SK-N-SH (cell line): ENCODE results near the gene CEACAM16.

Experiments used
- EP300 ChIP-seq, 2 experiments: IDR thresholded peaks; 2 replicates each; pipeline versions ENCODE4 v1.4.0 to v1.6.1; 2012; ENCODE audit warnings: borderline replicate concordance in 1 of 2, low read depth in 1 of 2, low read length in 1 of 2
- FOXJ3 ChIP-seq: sonication (generic); formaldehyde crosslinking; IDR thresholded peaks from 2 replicates; pipeline ENCODE4 v1.5.1; 2020; ENCODE audit warnings: mild to moderate bottlenecking, missing genetic modification reagents
- FOXM1 ChIP-seq: IDR thresholded peaks from 2 replicates; pipeline ENCODE4 v1.4.0; 2012; ENCODE audit warnings: low read depth, mild to moderate bottlenecking
- GATA2 ChIP-seq: sonication (generic); formaldehyde crosslinking; IDR thresholded peaks from 2 replicates; pipeline ENCODE4 v1.5.0; 2020; ENCODE audit warnings: mild to moderate bottlenecking, missing genetic modification reagents
- NFIC ChIP-seq: IDR thresholded peaks from 2 replicates; pipeline ENCODE4 v1.4.0; 2012; ENCODE audit warnings: borderline replicate concordance
- POLR2AphosphoS5 ChIP-seq: IDR thresholded peaks from 2 replicates; pipeline ENCODE4 v1.6.1; 2012; ENCODE audit warnings: low read depth, low read length
- TCF12 ChIP-seq: IDR thresholded peaks from 2 replicates; pipeline ENCODE4 v1.4.0; 2012
- TEAD4 ChIP-seq: IDR thresholded peaks from 2 replicates; pipeline ENCODE4 v1.4.0; 2012; ENCODE audit warnings: mild to moderate bottlenecking, borderline replicate concordance; ENCODE audit not compliant: insufficient read depth
- YY1 ChIP-seq: IDR thresholded peaks from 2 replicates; pipeline ENCODE4 v1.4.0; 2012; ENCODE audit warnings: low read depth, mild to moderate bottlenecking
- TF ChIP-seq, protein P1 (sequence below): fragments of 150-350 bp; IDR thresholded peaks from 2 replicates; pipeline ENCODE4 v1.6.1; 2016; ENCODE audit warnings: mild to moderate bottlenecking, low read depth, low read length
- TF ChIP-seq, protein P2 (sequence below): fragments of 200-600 bp; sonication (generic); IDR thresholded peaks from 2 replicates; pipeline ENCODE4 v1.6.1; 2017; ENCODE audit warnings: antibody characterized with exemption, mild to moderate bottlenecking, moderate library complexity
- TF ChIP-seq, protein P3 (sequence below): IDR thresholded peaks from 2 replicates; pipeline ENCODE4 v1.4.0; 2012; ENCODE audit warnings: low read depth
- TF ChIP-seq, protein P4 (sequence below): IDR thresholded peaks from 2 replicates; pipeline ENCODE4 v1.6.1; 2012; ENCODE audit warnings: mild to moderate bottlenecking, low read depth, low read length, moderate library complexity
- TF ChIP-seq, protein P5 (sequence below): IDR thresholded peaks from 2 replicates; pipeline ENCODE4 v1.4.0; 2012; ENCODE audit warnings: low read depth, borderline replicate concordance

DNA sequence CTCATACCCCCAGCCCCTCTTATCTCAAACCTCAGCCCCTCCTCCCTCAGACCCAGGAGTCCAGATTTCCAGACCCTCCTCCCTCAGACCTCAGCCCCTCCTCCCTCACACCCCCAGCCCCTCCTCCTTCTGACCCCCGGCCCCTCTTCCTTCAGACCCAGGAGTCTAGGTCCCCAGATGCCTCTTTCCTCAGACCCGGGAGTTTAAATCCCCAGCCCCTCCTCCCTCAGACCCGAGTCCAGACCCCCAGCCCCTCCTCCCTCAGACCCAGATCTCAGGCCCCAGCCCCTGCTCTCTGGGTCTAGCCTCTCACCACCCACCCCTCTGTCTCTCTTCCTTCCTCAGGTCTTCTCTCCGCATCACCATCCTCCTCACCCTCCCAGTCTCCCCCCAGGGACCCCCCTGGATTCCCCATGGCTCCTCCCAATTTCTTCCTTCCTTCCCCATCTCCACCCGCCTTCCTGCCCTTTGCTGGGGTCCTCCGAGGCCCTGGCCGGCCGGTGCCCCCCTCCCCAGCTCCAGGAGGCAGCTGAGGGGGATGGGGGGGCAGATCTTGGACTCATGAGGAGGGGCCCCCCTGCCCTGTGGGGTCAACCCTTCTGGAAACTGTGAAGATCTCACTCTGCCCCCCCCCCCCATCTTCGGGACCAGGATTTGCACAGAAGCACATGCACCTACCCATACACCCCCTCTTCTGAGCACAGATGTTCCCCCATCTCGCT is 60.3 kb downstream of the CEACAM16 start:
- TF ChIP-seq EP300 (IDR thresholded peaks at IDR 0.05; ENCODE audit: borderline replicate concordance in 1 of 2, low read depth in 1 of 2, low read length in 1 of 2) = no peak
- TF ChIP-seq, protein P1, sequence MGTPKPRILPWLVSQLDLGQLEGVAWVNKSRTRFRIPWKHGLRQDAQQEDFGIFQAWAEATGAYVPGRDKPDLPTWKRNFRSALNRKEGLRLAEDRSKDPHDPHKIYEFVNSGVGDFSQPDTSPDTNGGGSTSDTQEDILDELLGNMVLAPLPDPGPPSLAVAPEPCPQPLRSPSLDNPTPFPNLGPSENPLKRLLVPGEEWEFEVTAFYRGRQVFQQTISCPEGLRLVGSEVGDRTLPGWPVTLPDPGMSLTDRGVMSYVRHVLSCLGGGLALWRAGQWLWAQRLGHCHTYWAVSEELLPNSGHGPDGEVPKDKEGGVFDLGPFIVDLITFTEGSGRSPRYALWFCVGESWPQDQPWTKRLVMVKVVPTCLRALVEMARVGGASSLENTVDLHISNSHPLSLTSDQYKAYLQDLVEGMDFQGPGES = no peak
- TF ChIP-seq, protein P2, sequence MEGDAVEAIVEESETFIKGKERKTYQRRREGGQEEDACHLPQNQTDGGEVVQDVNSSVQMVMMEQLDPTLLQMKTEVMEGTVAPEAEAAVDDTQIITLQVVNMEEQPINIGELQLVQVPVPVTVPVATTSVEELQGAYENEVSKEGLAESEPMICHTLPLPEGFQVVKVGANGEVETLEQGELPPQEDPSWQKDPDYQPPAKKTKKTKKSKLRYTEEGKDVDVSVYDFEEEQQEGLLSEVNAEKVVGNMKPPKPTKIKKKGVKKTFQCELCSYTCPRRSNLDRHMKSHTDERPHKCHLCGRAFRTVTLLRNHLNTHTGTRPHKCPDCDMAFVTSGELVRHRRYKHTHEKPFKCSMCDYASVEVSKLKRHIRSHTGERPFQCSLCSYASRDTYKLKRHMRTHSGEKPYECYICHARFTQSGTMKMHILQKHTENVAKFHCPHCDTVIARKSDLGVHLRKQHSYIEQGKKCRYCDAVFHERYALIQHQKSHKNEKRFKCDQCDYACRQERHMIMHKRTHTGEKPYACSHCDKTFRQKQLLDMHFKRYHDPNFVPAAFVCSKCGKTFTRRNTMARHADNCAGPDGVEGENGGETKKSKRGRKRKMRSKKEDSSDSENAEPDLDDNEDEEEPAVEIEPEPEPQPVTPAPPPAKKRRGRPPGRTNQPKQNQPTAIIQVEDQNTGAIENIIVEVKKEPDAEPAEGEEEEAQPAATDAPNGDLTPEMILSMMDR = no peak
- TF ChIP-seq, protein P3, sequence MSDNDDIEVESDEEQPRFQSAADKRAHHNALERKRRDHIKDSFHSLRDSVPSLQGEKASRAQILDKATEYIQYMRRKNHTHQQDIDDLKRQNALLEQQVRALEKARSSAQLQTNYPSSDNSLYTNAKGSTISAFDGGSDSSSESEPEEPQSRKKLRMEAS = no peak
- TF ChIP-seq, protein P4, sequence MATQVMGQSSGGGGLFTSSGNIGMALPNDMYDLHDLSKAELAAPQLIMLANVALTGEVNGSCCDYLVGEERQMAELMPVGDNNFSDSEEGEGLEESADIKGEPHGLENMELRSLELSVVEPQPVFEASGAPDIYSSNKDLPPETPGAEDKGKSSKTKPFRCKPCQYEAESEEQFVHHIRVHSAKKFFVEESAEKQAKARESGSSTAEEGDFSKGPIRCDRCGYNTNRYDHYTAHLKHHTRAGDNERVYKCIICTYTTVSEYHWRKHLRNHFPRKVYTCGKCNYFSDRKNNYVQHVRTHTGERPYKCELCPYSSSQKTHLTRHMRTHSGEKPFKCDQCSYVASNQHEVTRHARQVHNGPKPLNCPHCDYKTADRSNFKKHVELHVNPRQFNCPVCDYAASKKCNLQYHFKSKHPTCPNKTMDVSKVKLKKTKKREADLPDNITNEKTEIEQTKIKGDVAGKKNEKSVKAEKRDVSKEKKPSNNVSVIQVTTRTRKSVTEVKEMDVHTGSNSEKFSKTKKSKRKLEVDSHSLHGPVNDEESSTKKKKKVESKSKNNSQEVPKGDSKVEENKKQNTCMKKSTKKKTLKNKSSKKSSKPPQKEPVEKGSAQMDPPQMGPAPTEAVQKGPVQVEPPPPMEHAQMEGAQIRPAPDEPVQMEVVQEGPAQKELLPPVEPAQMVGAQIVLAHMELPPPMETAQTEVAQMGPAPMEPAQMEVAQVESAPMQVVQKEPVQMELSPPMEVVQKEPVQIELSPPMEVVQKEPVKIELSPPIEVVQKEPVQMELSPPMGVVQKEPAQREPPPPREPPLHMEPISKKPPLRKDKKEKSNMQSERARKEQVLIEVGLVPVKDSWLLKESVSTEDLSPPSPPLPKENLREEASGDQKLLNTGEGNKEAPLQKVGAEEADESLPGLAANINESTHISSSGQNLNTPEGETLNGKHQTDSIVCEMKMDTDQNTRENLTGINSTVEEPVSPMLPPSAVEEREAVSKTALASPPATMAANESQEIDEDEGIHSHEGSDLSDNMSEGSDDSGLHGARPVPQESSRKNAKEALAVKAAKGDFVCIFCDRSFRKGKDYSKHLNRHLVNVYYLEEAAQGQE = no peak
- no peak for TF ChIP-seq FOXM1
- TF ChIP-seq FOXJ3 (CRISPR knock-in tag) = no peak
- TF ChIP-seq, protein P5, sequence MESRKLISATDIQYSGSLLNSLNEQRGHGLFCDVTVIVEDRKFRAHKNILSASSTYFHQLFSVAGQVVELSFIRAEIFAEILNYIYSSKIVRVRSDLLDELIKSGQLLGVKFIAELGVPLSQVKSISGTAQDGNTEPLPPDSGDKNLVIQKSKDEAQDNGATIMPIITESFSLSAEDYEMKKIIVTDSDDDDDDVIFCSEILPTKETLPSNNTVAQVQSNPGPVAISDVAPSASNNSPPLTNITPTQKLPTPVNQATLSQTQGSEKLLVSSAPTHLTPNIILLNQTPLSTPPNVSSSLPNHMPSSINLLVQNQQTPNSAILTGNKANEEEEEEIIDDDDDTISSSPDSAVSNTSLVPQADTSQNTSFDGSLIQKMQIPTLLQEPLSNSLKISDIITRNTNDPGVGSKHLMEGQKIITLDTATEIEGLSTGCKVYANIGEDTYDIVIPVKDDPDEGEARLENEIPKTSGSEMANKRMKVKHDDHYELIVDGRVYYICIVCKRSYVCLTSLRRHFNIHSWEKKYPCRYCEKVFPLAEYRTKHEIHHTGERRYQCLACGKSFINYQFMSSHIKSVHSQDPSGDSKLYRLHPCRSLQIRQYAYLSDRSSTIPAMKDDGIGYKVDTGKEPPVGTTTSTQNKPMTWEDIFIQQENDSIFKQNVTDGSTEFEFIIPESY = no peak
- TF ChIP-seq POLR2AphosphoS5 = no peak
- TF ChIP-seq TEAD4 = no peak
- TF ChIP-seq YY1 = no peak
- no peak for TF ChIP-seq NFIC
- no peak for TF ChIP-seq GATA2 (CRISPR knock-in tag)
- TF ChIP-seq TCF12 = no peak
